K562 (cell line): ENCODE data around the gene ZC3H18. TPM values are rescaled to one million over a fixed set of nuclear protein-coding genes. Genes with fewer than 3 reads are reported as not detected.

Source experiments
- ATAC-seq: fragments of 200-7000 bp; cut with Tn5 transposase; 3 replicates; pipeline ENCODE4 v1.9.1; 2020; ENCODE audit warnings: moderate library complexity
- BruUV-seq: library from RNA; stranded (reverse); fragments of 400-500 nt; replicated peaks from 2 replicates; lab custom pipeline; 2021; lab: Mats Ljungman, UMichigan
- CTCF ChIA-PET: fragments of 300-600 bp; formaldehyde crosslinking; extraction: SDS; loops from one replicate; lab custom pipeline; 2021; ENCODE audit warnings: low intra/inter-chr PET ratio; lab: Yijun Ruan, JAX
- POLR2A ChIA-PET: fragments of 300-600, 350-650 bp; sonication (Branson Sonifier 250); formaldehyde crosslinking; extraction: SDS; loops from one replicate; lab custom pipeline; 2021; ENCODE audit warnings: antibody characterized with exemption, inconsistent platforms; lab: Yijun Ruan, JAX
- DNase-seq, 4 experiments: peaks; one replicate each; pipeline versions ENCODE4 v3.0.0 to v3.0.0-alpha.2; 2011 to 2018; ENCODE audit warnings: low spot score in 3 of 4, mixed read lengths in 3 of 4; ENCODE audit errors: extremely low read depth in 1 of 4
- FAIRE-seq: peaks from 2 replicates; lab custom pipeline; 2011; peaks lifted over from hg19 to GRCh38; lab: Jason Lieb, UNC
- H2AFZ ChIP-seq: 2 replicates; pipeline ENCODE4 v1.6.0; 2011; ENCODE audit warnings: low read depth, low read length, control low read depth, inconsistent platforms
- H3K27ac ChIP-seq: fragments of 200-600 bp; 3 replicates; pipeline ENCODE4 v1.8.0; 2011; ENCODE audit warnings: low read depth, mild to moderate bottlenecking, control low read depth, inconsistent platforms, low read length, moderate library complexity, mixed read lengths; ENCODE audit errors: extremely low read depth
- H3K27me3 ChIP-seq, 2 experiments: fragments of 300-600 bp in 1 of 2; 2 replicates in 1 of 2; 3 replicates in 1 of 2; pipeline versions ENCODE4 v1.6.0 to v1.8.0; 2011; ENCODE audit warnings: inconsistent platforms in 2 of 2, low read length in 2 of 2, mild to moderate bottlenecking in 1 of 2, mixed read lengths in 1 of 2, moderate library complexity in 1 of 2; ENCODE audit not compliant: control insufficient read depth in 2 of 2, insufficient read depth in 2 of 2
- H3K36me3 ChIP-seq: fragments of 300-600 bp; 3 replicates; pipeline ENCODE4 v1.8.0; 2011; ENCODE audit warnings: mild to moderate bottlenecking, low read length, inconsistent platforms; ENCODE audit not compliant: control insufficient read depth, insufficient read depth
- H3K4me1 ChIP-seq, 2 experiments: fragments of 200-600 bp in 1 of 2; replicated peaks in 1 of 2; 2 replicates in 1 of 2; 3 replicates in 1 of 2; pipeline versions ENCODE4 v1.5.1 to v1.8.0; 2011; ENCODE audit warnings: inconsistent platforms in 2 of 2, low read length in 2 of 2, mild to moderate bottlenecking in 1 of 2, mixed read lengths in 1 of 2, moderate library complexity in 1 of 2; ENCODE audit not compliant: control insufficient read depth in 2 of 2, insufficient read depth in 2 of 2
- H3K4me2 ChIP-seq: 2 replicates; pipeline ENCODE4 v1.6.1; 2011; ENCODE audit warnings: low read length, control low read depth, inconsistent platforms, mixed read lengths; ENCODE audit not compliant: insufficient read depth
- H3K4me3 ChIP-seq: fragments of 200-600 bp; sonication (generic), shearing (Covaris generic); 2 replicates; pipeline ENCODE4 v1.5.1; 2016; ENCODE audit warnings: control low read depth, inconsistent platforms
- H3K79me2 ChIP-seq: fragments of 200-600 bp; 3 replicates; pipeline ENCODE4 v1.8.0; 2011; ENCODE audit warnings: low read length, inconsistent platforms; ENCODE audit not compliant: control insufficient read depth, insufficient read depth
- H3K9ac ChIP-seq, 2 experiments: 2 replicates each; pipeline versions ENCODE4 v1.6.0 to v1.6.1; 2011; ENCODE audit warnings: low read depth in 2 of 2, low read length in 2 of 2, control low read depth in 1 of 2, inconsistent platforms in 1 of 2, mild to moderate bottlenecking in 1 of 2, mixed read lengths in 1 of 2; ENCODE audit not compliant: insufficient read depth in 1 of 2
- H3K9me1 ChIP-seq: one replicate; pipeline ENCODE4 v1.6.0; 2011; ENCODE audit warnings: inconsistent platforms, mild to moderate bottlenecking, low read length, moderate library complexity; ENCODE audit not compliant: control insufficient read depth, insufficient read depth
- H3K9me3 ChIP-seq: replicated peaks from 2 replicates; pipeline ENCODE4 v1.5.1; 2011; ENCODE audit warnings: low read depth, low read length, inconsistent platforms; ENCODE audit not compliant: control insufficient read depth, insufficient read depth
- H4K20me1 ChIP-seq: replicated peaks from 2 replicates; pipeline ENCODE4 v1.6.1; 2011; ENCODE audit warnings: low read length, inconsistent platforms, mixed read lengths; ENCODE audit not compliant: control insufficient read depth, insufficient read depth
- CCNT2 ChIP-seq: IDR thresholded peaks from 2 replicates; pipeline ENCODE4 v1.6.1; 2011; ENCODE audit warnings: borderline replicate concordance, low read depth, mild to moderate bottlenecking, moderate library complexity, mixed read lengths, low read length; ENCODE audit not compliant: insufficient read length; ENCODE audit errors: extremely low read depth
- E2F4 ChIP-seq: sonication (generic); formaldehyde crosslinking; IDR thresholded peaks from 2 replicates; pipeline ENCODE4 v1.8.0; 2022; ENCODE audit warnings: mild to moderate bottlenecking, low read depth, missing genetic modification reagents
- POLR2G ChIP-seq: fragments of 200-400 bp; formaldehyde crosslinking; IDR thresholded peaks from 2 replicates; pipeline ENCODE4 v1.6.1; 2017; ENCODE audit warnings: low read depth, mild to moderate bottlenecking, antibody characterized with exemption, low read length, moderate library complexity
- WGBS: fragments of 100-300 bp; shearing (Covaris generic); methylation state at CpG from one replicate; pipeline ENCODE4 v1.1.6; 2016; ENCODE audit warnings: low coverage, mixed read lengths; ENCODE audit not compliant: insufficient coverage; ENCODE audit errors: missing lambda C conversion rate; 5-methylcytosine and 5-hydroxymethylcytosine counted together
- in situ Hi-C: fragments of 300-500 bp; cut with MboI; formaldehyde crosslinking; loops from 4 replicates; pipeline ENCODE4 v1.15.0; 2018; ENCODE audit warnings: inconsistent platforms, mixed read lengths
- intact Hi-C: fragments of 100-400 bp; cut with micrococcal nuclease; formaldehyde crosslinking; loops from 2 replicates; pipeline ENCODE4 v1.14.2; 2022
- polyA plus RNA-seq, 8 experiments: library from polyadenylated mRNA; depleted of rRNA in 4 of 8; stranded (reverse) in 5 of 8; unstranded in 3 of 8; fragments of >200 nt; fragmentation: Nextera tagmentation in 2 of 8; fragmentation: Illumina TruSeq in 1 of 8; extraction: Ambion mirVana in 2 of 8; extraction: Trizol in 1 of 8; gene quantifications; 2 replicates each; pipeline versions ENCODE4 v1.2.1 to v1.2.3, GENCODE V29; 2011 to 2014; ENCODE audit warnings: inconsistent platforms in 1 of 8, missing spikeins in 1 of 8
- total RNA-seq, 7 experiments: library from RNA; depleted of rRNA in 6 of 7; stranded (reverse); fragments of >200 nt in 6 of 7; fragmentation: Illumina TruSeq in 2 of 7; extraction: Trizol in 2 of 7; gene quantifications; 2 replicates each; pipeline versions ENCODE4 v1.2.1 to v1.2.3, GENCODE V29; 2011 to 2021; ENCODE audit warnings: low replicate concordance in 1 of 7

ZC3H18 gene
- total and polyA plus RNA-seq, 9 of the 15 experiments (the other 6 are each of a cell fraction or from before 2014, with no cell fraction given), result 1.7 to 88.7 (median 26.9) TPM

- no peak overlapping the region for H3K4me3 ChIP-seq
- 95% methylated on average over 11 of the region's 11 CpGs for WGBS
- POLR2A ChIA-PET, result interaction anchor here (0.7 to 2.0 kb wide), 4 partner anchors 9 to 668 kb away, joined by 3 to 8 read pairs (median 4); partner anchors contain the start of gene ZC3H18
- no peak; the same call in 2 of the 3 replicates for ATAC-seq
- no peaks in the 10 kb centered on the region for H3K27me3 ChIP-seq
- no peaks in the 10 kb centered on the region for H3K9me1 ChIP-seq
- intact Hi-C loops, result no loop called here
- peaks cover 0 to 8% of the 10 kb centered on the region in 2 experiments; a peak in 1 of 5 replicates for H3K4me1 ChIP-seq
- H3K9ac ChIP-seq, result no peak overlapping the region
- in situ Hi-C loops, result no loop called here
- CTCF ChIA-PET, result no interaction called here
- no peaks in the 10 kb centered on the region for H3K9me3 ChIP-seq
- no peak for TF ChIP-seq E2F4 (CRISPR knock-in tag)
- no peak for TF ChIP-seq CCNT2
- 0 out of 2 replicates have a peak, but pooled peaks have one; percentile 23 for TF ChIP-seq POLR2G
- peaks cover 74% of the 10 kb centered on the region for H3K36me3 ChIP-seq
- no peak overlapping the region for H3K27ac ChIP-seq
- H3K4me2 ChIP-seq, result no peak overlapping the region
- H2AFZ ChIP-seq, result no peak overlapping the region
- FAIRE-seq, result no peak
- H3K79me2 ChIP-seq, result peaks cover 20% of the 10 kb centered on the region
- DNase-seq, result no peak
- H4K20me1 ChIP-seq, result 0 out of 2 replicates have a peak, but pooled peaks cover 3% of the 10 kb centered on the region
- BruUV-seq, result no TSS peak
These were observed 23.3 kb downstream of the ZC3H18 start for GRCh38 chr16:88593489-88593888.
